ENCODE results near the gene PARL.

DNA sequence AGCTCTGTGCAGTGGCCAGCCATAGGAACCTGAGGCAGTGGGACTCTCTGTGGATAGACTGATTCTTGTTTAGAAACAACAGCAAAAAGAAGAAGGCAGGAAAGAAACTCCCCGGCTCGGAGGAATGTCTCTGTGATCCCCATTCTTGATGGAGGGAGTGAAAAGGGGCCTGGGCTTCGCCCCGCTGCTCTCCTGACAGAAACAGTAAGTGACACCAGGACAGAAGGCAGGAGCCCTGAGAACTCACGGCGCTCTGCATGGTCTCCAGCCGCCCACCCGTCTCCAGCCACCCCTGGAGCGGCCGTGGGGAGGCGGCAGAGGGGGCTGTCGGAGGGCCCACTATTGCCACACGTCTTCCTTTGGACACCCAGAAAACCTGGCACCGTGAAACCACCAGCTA lies 35.7 kb upstream of the PARL start:
- no peak for TF ChIP-seq EP300 (IDR thresholded peaks at IDR 0.05; ENCODE audit: borderline replicate concordance)
- TF ChIP-seq, protein P1, sequence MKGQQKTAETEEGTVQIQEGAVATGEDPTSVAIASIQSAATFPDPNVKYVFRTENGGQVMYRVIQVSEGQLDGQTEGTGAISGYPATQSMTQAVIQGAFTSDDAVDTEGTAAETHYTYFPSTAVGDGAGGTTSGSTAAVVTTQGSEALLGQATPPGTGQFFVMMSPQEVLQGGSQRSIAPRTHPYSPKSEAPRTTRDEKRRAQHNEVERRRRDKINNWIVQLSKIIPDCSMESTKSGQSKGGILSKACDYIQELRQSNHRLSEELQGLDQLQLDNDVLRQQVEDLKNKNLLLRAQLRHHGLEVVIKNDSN (IDR thresholded peaks at IDR 0.05): no peak
- TF ChIP-seq, protein P2, sequence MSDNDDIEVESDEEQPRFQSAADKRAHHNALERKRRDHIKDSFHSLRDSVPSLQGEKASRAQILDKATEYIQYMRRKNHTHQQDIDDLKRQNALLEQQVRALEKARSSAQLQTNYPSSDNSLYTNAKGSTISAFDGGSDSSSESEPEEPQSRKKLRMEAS (IDR thresholded peaks at IDR 0.05): no peak
- TF ChIP-seq FOXM1 (IDR thresholded peaks at IDR 0.05; ENCODE audit: borderline replicate concordance, low read depth): no peak
- no peak for TF ChIP-seq CEBPB (IDR thresholded peaks at IDR 0.05)
- no peak for TF ChIP-seq RAD21 (IDR thresholded peaks at IDR 0.05; ENCODE audit: low read depth)
- TF ChIP-seq TAF1 (IDR thresholded peaks at IDR 0.05; ENCODE audit: low read depth): no peak
- no peak for TF ChIP-seq EGR1 (IDR thresholded peaks at IDR 0.05)
- no peak for TF ChIP-seq NFIC (IDR thresholded peaks at IDR 0.05)
- TF ChIP-seq, protein P3, sequence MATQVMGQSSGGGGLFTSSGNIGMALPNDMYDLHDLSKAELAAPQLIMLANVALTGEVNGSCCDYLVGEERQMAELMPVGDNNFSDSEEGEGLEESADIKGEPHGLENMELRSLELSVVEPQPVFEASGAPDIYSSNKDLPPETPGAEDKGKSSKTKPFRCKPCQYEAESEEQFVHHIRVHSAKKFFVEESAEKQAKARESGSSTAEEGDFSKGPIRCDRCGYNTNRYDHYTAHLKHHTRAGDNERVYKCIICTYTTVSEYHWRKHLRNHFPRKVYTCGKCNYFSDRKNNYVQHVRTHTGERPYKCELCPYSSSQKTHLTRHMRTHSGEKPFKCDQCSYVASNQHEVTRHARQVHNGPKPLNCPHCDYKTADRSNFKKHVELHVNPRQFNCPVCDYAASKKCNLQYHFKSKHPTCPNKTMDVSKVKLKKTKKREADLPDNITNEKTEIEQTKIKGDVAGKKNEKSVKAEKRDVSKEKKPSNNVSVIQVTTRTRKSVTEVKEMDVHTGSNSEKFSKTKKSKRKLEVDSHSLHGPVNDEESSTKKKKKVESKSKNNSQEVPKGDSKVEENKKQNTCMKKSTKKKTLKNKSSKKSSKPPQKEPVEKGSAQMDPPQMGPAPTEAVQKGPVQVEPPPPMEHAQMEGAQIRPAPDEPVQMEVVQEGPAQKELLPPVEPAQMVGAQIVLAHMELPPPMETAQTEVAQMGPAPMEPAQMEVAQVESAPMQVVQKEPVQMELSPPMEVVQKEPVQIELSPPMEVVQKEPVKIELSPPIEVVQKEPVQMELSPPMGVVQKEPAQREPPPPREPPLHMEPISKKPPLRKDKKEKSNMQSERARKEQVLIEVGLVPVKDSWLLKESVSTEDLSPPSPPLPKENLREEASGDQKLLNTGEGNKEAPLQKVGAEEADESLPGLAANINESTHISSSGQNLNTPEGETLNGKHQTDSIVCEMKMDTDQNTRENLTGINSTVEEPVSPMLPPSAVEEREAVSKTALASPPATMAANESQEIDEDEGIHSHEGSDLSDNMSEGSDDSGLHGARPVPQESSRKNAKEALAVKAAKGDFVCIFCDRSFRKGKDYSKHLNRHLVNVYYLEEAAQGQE (IDR thresholded peaks at IDR 0.05; ENCODE audit: low read depth): no peak
